HepG2 (cell line): ENCODE results near the gene ZNF83. TPM values are rescaled to one million over a fixed set of nuclear protein-coding genes. Genes with fewer than 3 reads are reported as not detected.
A peak's percentile ranks its signal among the peaks of the same experiment; 100 is the strongest.

Source experiments
- ERF ChIP-seq: IDR thresholded peaks from 2 replicates; pipeline ENCODE4 v1.6.1; 2018; ENCODE audit warnings: missing biosample characterization, missing genetic modification reagents
- FLYWCH1 ChIP-seq: sonication (generic); formaldehyde crosslinking; IDR thresholded peaks from 2 replicates; pipeline ENCODE4 v1.8.1; 2023; ENCODE audit warnings: mild to moderate bottlenecking, missing genetic modification reagents
- KDM1A ChIP-seq: IDR thresholded peaks from 2 replicates; pipeline ENCODE4 v1.6.1; 2016; ENCODE audit warnings: missing compliant biosample characterization
- PBX2 ChIP-seq: IDR thresholded peaks from 2 replicates; pipeline ENCODE4 v1.6.1; 2016; ENCODE audit warnings: control low read depth
- ZBTB4 ChIP-seq: sonication (generic); formaldehyde crosslinking; IDR thresholded peaks from 2 replicates; pipeline ENCODE4 v1.4.0; 2020; ENCODE audit warnings: missing genetic modification reagents, mild to moderate bottlenecking, borderline replicate concordance
- ZFP36L2 ChIP-seq: sonication (generic); formaldehyde crosslinking; IDR thresholded peaks from 2 replicates; pipeline ENCODE4 v1.4.0; 2020; ENCODE audit warnings: missing genetic modification reagents
- ZNF30 ChIP-seq: sonication (generic); formaldehyde crosslinking; IDR thresholded peaks from 2 replicates; pipeline ENCODE4 v1.5.0; 2020; ENCODE audit warnings: mild to moderate bottlenecking, missing genetic modification reagents
- ZNF557 ChIP-seq: sonication (generic); formaldehyde crosslinking; IDR thresholded peaks from 2 replicates; pipeline ENCODE4 v1.4.0; 2020; ENCODE audit warnings: missing genetic modification reagents
- ZNF562 ChIP-seq: sonication (generic); formaldehyde crosslinking; IDR thresholded peaks from 2 replicates; pipeline ENCODE4 v1.8.0; 2022; ENCODE audit warnings: missing genetic modification reagents, borderline replicate concordance
- ZNF782 ChIP-seq: sonication (generic); formaldehyde crosslinking; IDR thresholded peaks from 2 replicates; pipeline ENCODE4 v1.4.0; 2020; ENCODE audit warnings: missing genetic modification reagents, mild to moderate bottlenecking, borderline replicate concordance
- ZNF878 ChIP-seq: sonication (generic); formaldehyde crosslinking; IDR thresholded peaks from 2 replicates; pipeline ENCODE4 v1.8.1; 2023; ENCODE audit warnings: mild to moderate bottlenecking, missing genetic modification reagents, moderate library complexity
- polyA plus RNA-seq, 8 experiments: library from polyadenylated mRNA; depleted of rRNA in 3 of 8; stranded (reverse) in 7 of 8; unstranded in 1 of 8; fragments of >200 nt; fragmentation: Illumina TruSeq in 4 of 8; extraction: Trizol in 4 of 8; gene quantifications; 2 replicates each; pipeline versions ENCODE4 v1.2.1 to v1.2.3, GENCODE V29; 2011 to 2016; ENCODE audit warnings: low read depth in 4 of 8, missing spikeins in 1 of 8, mixed read lengths in 1 of 8; ENCODE audit not compliant: insufficient read depth in 1 of 8
- total RNA-seq, 5 experiments: library from RNA; depleted of rRNA; stranded (reverse); fragments of >200 nt; fragmentation: Illumina TruSeq; extraction: Trizol; gene quantifications; 2 replicates each; pipeline ENCODE4 v1.2.3, GENCODE V29; 2016; ENCODE audit warnings: low read depth in 1 of 5
- TF ChIP-seq, protein P1 (sequence below): IDR thresholded peaks from 2 replicates; pipeline ENCODE4 v1.6.1; 2016; ENCODE audit warnings: missing genetic modification reagents, missing compliant biosample characterization
- TF ChIP-seq, protein P2 (sequence below): sonication (generic); formaldehyde crosslinking; conservative IDR thresholded peaks from 2 replicates; pipeline ENCODE4 v1.4.0; 2020; ENCODE audit warnings: missing genetic modification reagents
- TF ChIP-seq, protein P3 (sequence below): sonication (generic); formaldehyde crosslinking; IDR thresholded peaks from 2 replicates; pipeline ENCODE4 v1.8.1; 2022; ENCODE audit warnings: low read depth, mild to moderate bottlenecking, missing genetic modification reagents
- TF ChIP-seq, protein P4 (sequence below): sonication (generic); formaldehyde crosslinking; IDR thresholded peaks from 2 replicates; pipeline ENCODE4 v1.5.1; 2020; ENCODE audit warnings: mild to moderate bottlenecking, missing genetic modification reagents, moderate library complexity

The ZNF83 gene
- total and polyA plus RNA-seq, 2 of the 13 experiments (the other 11 are each of a cell fraction or from before 2014, with no cell fraction given): 20.4 to 44.5 TPM

DNA sequence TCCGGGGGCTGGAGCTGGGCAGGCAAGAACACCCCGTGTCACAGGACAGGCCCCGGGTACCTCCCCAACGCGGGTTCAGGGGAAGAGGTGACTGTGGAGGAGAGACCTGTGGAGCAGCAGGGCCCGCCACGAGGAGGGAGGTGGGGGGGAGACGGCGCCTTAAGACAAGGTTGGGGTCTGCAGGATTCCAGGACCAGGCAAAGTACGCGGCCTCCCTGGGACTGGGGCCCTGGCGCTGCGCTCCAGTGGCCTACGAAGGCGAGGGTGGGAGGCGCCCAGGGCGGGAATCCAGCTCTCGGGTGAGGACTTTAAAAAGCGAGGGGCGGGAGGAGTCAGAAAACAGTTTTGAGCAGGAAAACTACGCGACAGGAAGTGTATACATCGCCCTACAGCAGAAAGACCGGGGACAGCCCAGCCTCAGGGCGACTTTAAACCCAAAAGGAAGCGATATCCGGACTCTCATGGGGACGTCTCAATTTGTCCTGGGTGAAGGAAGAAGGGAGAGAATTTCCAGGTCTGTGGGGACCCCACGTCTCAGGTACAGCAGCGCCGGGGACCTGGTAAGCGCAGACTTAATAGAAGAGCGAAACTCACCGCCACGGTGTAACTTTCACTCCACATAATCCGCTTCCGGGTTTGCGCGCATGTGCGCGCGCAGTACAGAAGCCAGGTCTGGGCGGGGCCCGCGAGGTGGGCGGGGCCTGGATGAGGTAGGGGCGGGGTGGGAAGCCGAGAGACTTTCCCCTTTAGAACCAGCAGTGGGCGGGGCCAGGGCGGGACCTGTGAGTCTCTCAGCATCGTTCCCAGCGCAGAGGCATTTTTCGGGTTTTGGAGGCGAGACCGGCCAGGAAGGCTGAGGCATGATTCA, at the start of gene ZNF83 (continued):
- TF ChIP-seq, protein P1, sequence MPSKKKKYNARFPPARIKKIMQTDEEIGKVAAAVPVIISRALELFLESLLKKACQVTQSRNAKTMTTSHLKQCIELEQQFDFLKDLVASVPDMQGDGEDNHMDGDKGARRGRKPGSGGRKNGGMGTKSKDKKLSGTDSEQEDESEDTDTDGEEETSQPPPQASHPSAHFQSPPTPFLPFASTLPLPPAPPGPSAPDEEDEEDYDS (CRISPR knock-in tag): peak; percentile 14; the same call in 1 of the 2 replicates
- TF ChIP-seq ZNF562 (CRISPR knock-in tag) (no peak), FLYWCH1 (CRISPR knock-in tag) (no peak), ZNF30 (CRISPR knock-in tag) (no peak), ZNF878 (CRISPR knock-in tag) (no peak), ZNF557 (CRISPR knock-in tag) (no peak), ERF (0 out of 2 replicates have a peak, but pooled peaks have one; percentile 30), ZNF782 (CRISPR knock-in tag) (no peak), ZFP36L2 (CRISPR knock-in tag) (no peak), PBX2 (CRISPR knock-in tag) (no peak), KDM1A (CRISPR knock-in tag) (no peak), ZBTB4 (CRISPR knock-in tag) (no peak)
- TF ChIP-seq, protein P2, sequence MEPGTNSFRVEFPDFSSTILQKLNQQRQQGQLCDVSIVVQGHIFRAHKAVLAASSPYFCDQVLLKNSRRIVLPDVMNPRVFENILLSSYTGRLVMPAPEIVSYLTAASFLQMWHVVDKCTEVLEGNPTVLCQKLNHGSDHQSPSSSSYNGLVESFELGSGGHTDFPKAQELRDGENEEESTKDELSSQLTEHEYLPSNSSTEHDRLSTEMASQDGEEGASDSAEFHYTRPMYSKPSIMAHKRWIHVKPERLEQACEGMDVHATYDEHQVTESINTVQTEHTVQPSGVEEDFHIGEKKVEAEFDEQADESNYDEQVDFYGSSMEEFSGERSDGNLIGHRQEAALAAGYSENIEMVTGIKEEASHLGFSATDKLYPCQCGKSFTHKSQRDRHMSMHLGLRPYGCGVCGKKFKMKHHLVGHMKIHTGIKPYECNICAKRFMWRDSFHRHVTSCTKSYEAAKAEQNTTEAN (CRISPR knock-in tag): no peak
- TF ChIP-seq, protein P3, sequence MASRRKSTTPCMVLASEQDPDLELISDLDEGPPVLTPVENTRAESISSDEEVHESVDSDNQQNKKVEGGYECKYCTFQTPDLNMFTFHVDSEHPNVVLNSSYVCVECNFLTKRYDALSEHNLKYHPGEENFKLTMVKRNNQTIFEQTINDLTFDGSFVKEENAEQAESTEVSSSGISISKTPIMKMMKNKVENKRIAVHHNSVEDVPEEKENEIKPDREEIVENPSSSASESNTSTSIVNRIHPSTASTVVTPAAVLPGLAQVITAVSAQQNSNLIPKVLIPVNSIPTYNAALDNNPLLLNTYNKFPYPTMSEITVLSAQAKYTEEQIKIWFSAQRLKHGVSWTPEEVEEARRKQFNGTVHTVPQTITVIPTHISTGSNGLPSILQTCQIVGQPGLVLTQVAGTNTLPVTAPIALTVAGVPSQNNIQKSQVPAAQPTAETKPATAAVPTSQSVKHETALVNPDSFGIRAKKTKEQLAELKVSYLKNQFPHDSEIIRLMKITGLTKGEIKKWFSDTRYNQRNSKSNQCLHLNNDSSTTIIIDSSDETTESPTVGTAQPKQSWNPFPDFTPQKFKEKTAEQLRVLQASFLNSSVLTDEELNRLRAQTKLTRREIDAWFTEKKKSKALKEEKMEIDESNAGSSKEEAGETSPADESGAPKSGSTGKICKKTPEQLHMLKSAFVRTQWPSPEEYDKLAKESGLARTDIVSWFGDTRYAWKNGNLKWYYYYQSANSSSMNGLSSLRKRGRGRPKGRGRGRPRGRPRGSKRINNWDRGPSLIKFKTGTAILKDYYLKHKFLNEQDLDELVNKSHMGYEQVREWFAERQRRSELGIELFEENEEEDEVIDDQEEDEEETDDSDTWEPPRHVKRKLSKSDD (CRISPR knock-in tag): no peak
- TF ChIP-seq, protein P4, sequence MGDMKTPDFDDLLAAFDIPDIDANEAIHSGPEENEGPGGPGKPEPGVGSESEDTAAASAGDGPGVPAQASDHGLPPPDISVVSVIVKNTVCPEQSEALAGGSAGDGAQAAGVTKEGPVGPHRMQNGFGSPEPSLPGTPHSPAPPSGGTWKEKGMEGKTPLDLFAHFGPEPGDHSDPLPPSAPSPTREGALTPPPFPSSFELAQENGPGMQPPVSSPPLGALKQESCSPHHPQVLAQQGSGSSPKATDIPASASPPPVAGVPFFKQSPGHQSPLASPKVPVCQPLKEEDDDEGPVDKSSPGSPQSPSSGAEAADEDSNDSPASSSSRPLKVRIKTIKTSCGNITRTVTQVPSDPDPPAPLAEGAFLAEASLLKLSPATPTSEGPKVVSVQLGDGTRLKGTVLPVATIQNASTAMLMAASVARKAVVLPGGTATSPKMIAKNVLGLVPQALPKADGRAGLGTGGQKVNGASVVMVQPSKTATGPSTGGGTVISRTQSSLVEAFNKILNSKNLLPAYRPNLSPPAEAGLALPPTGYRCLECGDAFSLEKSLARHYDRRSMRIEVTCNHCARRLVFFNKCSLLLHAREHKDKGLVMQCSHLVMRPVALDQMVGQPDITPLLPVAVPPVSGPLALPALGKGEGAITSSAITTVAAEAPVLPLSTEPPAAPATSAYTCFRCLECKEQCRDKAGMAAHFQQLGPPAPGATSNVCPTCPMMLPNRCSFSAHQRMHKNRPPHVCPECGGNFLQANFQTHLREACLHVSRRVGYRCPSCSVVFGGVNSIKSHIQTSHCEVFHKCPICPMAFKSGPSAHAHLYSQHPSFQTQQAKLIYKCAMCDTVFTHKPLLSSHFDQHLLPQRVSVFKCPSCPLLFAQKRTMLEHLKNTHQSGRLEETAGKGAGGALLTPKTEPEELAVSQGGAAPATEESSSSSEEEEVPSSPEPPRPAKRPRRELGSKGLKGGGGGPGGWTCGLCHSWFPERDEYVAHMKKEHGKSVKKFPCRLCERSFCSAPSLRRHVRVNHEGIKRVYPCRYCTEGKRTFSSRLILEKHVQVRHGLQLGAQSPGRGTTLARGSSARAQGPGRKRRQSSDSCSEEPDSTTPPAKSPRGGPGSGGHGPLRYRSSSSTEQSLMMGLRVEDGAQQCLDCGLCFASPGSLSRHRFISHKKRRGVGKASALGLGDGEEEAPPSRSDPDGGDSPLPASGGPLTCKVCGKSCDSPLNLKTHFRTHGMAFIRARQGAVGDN: peak; percentile 47; the same call in 1 of the 2 replicates
